Ovary (tissue), 10 donors: ENCODE results near the gene OGDHL. TPM values are rescaled to one million over a fixed set of nuclear protein-coding genes. Genes with fewer than 3 reads are reported as not detected.

ENCODE experiments used
- DNase-seq, 5 donors: peaks; one replicate each; pipeline ENCODE4 v3.0.0-alpha.2; 2019 to 2020
- H3K27ac ChIP-seq, 2 donors: fragments of 200-600 bp; one replicate each; pipeline versions ENCODE4 v1.5.1 to v1.8.0; 2019 to 2022
- H3K27me3 ChIP-seq: fragments of 200-600 bp; one replicate; pipeline ENCODE4 v1.8.0; 2022
- H3K36me3 ChIP-seq: fragments of 200-600 bp; sonication (generic); one replicate; pipeline ENCODE4 v1.5.1; 2019
- H3K4me1 ChIP-seq: one replicate; pipeline ENCODE4 v1.8.1; 2013; ENCODE audit warnings: mild to moderate bottlenecking, moderate library complexity; ENCODE audit not compliant: insufficient read depth
- H3K4me3 ChIP-seq: fragments of 200-600 bp; sonication (generic); one replicate; pipeline ENCODE4 v1.5.1; 2017
- H3K9me3 ChIP-seq, 2 donors: fragments of 200-600 bp in 1 of 2; sonication (generic) in 1 of 2; one replicate each; pipeline versions ENCODE4 v1.5.1 to v1.8.1; 2013 to 2019; ENCODE audit warnings: mild to moderate bottlenecking in 1 of 2, moderate library complexity in 1 of 2
- EP300 ChIP-seq: sonication (generic); formaldehyde crosslinking; IDR thresholded peaks from one replicate; pipeline ENCODE4 v1.6.1; 2017; ENCODE audit warnings: antibody characterized with exemption
- POLR2A ChIP-seq: fragments of 450-650 bp; IDR thresholded peaks from one replicate; pipeline ENCODE4 v1.6.1; 2017; ENCODE audit warnings: antibody characterized with exemption, mild to moderate bottlenecking, moderate library complexity
- WGBS, 3 donors: extraction: QIAGEN DNeasy Blood & Tissue Kit in 1 of 3; methylation state at CpG; one replicate each; pipeline versions ENCODE4 v1.1.5 to v1.1.7; 2013 to 2017; 5-methylcytosine and 5-hydroxymethylcytosine counted together
- intact Hi-C, 4 donors: fragments of 100-400 bp; cut with DNase I; formaldehyde crosslinking; loops; one replicate each; pipeline versions ENCODE4 v1.11.0 to v1.15.1; 2022 to 2023
- long read RNA-seq, 3 donors: library from polyadenylated mRNA in 2 of 3; unstranded in 2 of 3; transcript quantifications; one replicate each; pipeline ENCODE4 v2.0.0 and lab custom pipeline, GENCODE V29; 2021 to 2026
- polyA plus RNA-seq, 2 donors: library from polyadenylated mRNA; stranded (reverse); fragments of 200-250 nt in 1 of 2; fragments of 350-450 nt in 1 of 2; fragmentation: Illumina TruSeq in 1 of 2; extraction: RNeasy Lipid Tissue Mini Kit (QIAGEN cat#74804) in 1 of 2; gene quantifications; one replicate each; pipeline ENCODE4 v1.2.3, GENCODE V29; 2013 to 2014
- total RNA-seq, 7 donors: library from RNA; depleted of rRNA in 2 of 7; stranded (reverse); fragments of >200 nt in 2 of 7; fragmentation: NEBNext Ultra II Directional in 3 of 7; extraction: Animal tissue kit (Norgen Biotek cat#: 25700) in 3 of 7; gene quantifications; one replicate each; pipeline versions ENCODE4 v1.1.0 to v1.2.4, GENCODE V29; 2016 to 2023
- TF ChIP-seq, protein P1 (sequence below), 3 donors: fragments of 450-650 bp in 2 of 3; fragments of 200-600 bp in 1 of 3; IDR thresholded peaks; one replicate each; pipeline versions ENCODE4 v1.5.1 to v1.8.0; 2016 to 2022; ENCODE audit warnings: antibody characterized with exemption in 3 of 3, mild to moderate bottlenecking in 1 of 3
- donor health status: DM: no; HTN: no; CAD: no; lungs with moderate emphysema.
- donor health status: DM: no; HTN: no; CAD: no.
- donor health status: Bipolar disorder and iron deficiency.
- donor health status: DM: yes; HTN: yes; CAD: no.
- donor health status: DM: no; HTN: no; CAD: no.
- donor health status: DM: yes; HTN: yes; CAD: no.

The OGDHL gene
- total RNA-seq (1 to 10 TPM in 5 of 7 donors, under 1 TPM in 2; 0.60 to 3.3 (median 2.7) TPM), polyA plus RNA-seq (1 to 10 TPM in 1 of 2 donors, under 1 TPM in 1; 0.60 to 1.9 TPM)
- long read RNA-seq, donor 1, transcript OGDHL-201 (23 exons, 3,704 nt) = major isoform, 5 of 6 reads
- long read RNA-seq, donor 1, partial matches to known transcripts = 0 of 6 reads
- long read RNA-seq, donor 1, other reads (novel, unspliced or antisense) = 1 of 6 reads
- long read RNA-seq, donor 2, partial matches to known transcripts = 11 of 11 reads
- long read RNA-seq, donor 2, other reads (novel, unspliced or antisense) = 0 of 11 reads
- long read RNA-seq, donor 3, transcript OGDHL-201 (23 exons, 3,704 nt) = major isoform, 5 of 15 reads
- long read RNA-seq, donor 3, partial matches to known transcripts = 7 of 15 reads
- long read RNA-seq, donor 3, other reads (novel, unspliced or antisense) = 3 of 15 reads

GRCh38 chr10:49761789-49762565, at the start of gene OGDHL:
OGDHL (minus strand) TSS chr10:49762323; CDS start chr10:49758592, 3,731 bp downstream.
- Histone ChIP-seq H3K27me3 (no peaks in the 10 kb centered on the region), H3K4me3 (peak within 1 kb of the TSS; percentile 28), H3K36me3 (no peaks in the 10 kb centered on the region), H3K4me1 (peaks cover 5% of the 10 kb centered on the region), H3K9me3 (no peaks in the 10 kb centered on the region), H3K27ac (no peak within 1 kb of the TSS)
- 0 to 2% (median 1%) methylated on average over 38 to 81 of the region's 81 CpGs for WGBS, 3 donors
- peak; percentile 37 to 84 (median 79) for DNase-seq
- intact Hi-C loops = no loop called here
- no peak for TF ChIP-seq POLR2A
- TF ChIP-seq EP300 = no peak
- TF ChIP-seq, protein P1, sequence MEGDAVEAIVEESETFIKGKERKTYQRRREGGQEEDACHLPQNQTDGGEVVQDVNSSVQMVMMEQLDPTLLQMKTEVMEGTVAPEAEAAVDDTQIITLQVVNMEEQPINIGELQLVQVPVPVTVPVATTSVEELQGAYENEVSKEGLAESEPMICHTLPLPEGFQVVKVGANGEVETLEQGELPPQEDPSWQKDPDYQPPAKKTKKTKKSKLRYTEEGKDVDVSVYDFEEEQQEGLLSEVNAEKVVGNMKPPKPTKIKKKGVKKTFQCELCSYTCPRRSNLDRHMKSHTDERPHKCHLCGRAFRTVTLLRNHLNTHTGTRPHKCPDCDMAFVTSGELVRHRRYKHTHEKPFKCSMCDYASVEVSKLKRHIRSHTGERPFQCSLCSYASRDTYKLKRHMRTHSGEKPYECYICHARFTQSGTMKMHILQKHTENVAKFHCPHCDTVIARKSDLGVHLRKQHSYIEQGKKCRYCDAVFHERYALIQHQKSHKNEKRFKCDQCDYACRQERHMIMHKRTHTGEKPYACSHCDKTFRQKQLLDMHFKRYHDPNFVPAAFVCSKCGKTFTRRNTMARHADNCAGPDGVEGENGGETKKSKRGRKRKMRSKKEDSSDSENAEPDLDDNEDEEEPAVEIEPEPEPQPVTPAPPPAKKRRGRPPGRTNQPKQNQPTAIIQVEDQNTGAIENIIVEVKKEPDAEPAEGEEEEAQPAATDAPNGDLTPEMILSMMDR (IDR thresholded peaks at IDR 0.05) = no peak

DNA sequence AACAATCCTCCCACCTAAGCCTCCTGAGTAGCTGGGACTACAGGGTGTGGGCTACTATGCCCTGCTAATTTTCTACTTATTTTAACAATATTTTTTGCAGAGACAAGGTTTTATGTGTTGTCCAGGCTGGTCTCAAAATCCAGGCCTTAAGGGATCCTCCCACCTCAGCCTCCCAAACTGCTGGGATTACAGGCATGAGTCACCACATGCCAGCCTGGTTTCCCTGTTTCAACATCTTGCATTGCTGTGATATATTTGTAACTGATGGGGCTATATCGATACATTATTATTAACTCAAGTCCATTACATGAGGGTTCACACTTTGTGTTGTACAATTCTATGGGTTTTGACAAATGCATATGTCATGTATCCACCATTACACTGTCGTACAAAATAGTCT, 41.9 kb upstream of the OGDHL start:
- Histone ChIP-seq H3K4me3 (no peak overlapping the region), H3K27me3 (no peaks in the 10 kb centered on the region), H3K9me3 (no peaks in the 10 kb centered on the region), H3K36me3 (no peaks in the 10 kb centered on the region), H3K4me1 (no peaks in the 10 kb centered on the region), H3K27ac (no peak overlapping the region)
- intact Hi-C loops = no loop called here
- WGBS, 3 donors = 91 to 96% (median 92%) methylated on average over 2 of the region's 2 CpGs
- DNase-seq = no peak
- TF ChIP-seq, protein P1 (IDR thresholded peaks at IDR 0.05) = no peak

DNA sequence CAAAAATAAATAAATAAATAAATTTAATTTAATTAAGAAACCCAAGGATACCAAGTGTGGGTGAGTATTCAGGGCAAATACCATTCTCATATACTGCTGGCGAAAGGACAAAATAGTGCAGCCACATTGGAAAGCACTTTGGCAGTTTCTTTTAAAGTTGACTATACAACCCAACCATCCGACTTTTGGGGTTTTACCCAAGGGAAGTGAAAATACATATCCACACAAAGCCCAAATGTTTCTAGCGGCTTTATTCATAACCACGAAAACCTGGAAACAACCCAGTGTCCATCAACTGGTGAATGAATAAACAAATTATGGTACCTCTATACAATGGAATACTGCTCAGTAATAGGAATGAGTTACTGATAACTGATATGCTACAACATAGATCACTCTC, 36.2 kb upstream of the OGDHL start:
- WGBS, 3 donors = 90 to 93% (median 92%) methylated on average over 4 of the region's 4 CpGs
- H3K4me3 ChIP-seq = no peak overlapping the region
- TF ChIP-seq, protein P1 (IDR thresholded peaks at IDR 0.05) = no peak
- TF ChIP-seq POLR2A (no peak), EP300 (no peak)
- H3K36me3 ChIP-seq = no peaks in the 10 kb centered on the region
- no peak overlapping the region for H3K27ac ChIP-seq
- no peaks in the 10 kb centered on the region for H3K9me3 ChIP-seq
- DNase-seq = no peak
- no peaks in the 10 kb centered on the region for H3K27me3 ChIP-seq
- no peaks in the 10 kb centered on the region for H3K4me1 ChIP-seq
- intact Hi-C loops = no loop called here

DNA sequence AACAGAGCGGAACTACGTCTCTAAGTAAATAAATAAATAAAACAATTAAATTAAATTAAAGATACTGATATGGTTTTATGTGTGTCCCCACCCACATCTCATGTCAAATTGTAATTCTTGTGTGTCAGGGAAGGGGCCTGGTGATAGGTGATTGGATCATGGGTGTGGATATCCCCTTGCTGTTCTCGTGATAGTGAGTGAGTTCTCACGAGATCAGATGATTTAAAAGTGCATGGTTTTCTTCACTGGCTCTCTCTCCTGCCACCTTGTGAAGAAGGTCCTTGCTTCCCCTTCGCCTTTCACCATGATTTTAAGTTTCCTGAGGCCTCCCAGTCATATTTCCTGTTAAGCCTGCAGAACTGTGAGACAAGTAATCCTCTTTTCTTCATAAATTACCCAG, 29.0 kb upstream of the OGDHL start:
- Histone ChIP-seq H3K4me3 (no peak overlapping the region), H3K27me3 (no peaks in the 10 kb centered on the region), H3K27ac (no peak overlapping the region), H3K36me3 (no peaks in the 10 kb centered on the region), H3K4me1 (no peaks in the 10 kb centered on the region), H3K9me3 (no peaks in the 10 kb centered on the region)
- intact Hi-C loops = no loop called here
- no peak for DNase-seq
- no peak for TF ChIP-seq POLR2A
- no peak for TF ChIP-seq EP300
- TF ChIP-seq, protein P1 (IDR thresholded peaks at IDR 0.05) = no peak
- WGBS, 3 donors = 61 to 69% (median 68%) methylated on average over 5 of the region's 5 CpGs
